ENCODE measurements around the gene AHRR.

The AHRR gene

DNA sequence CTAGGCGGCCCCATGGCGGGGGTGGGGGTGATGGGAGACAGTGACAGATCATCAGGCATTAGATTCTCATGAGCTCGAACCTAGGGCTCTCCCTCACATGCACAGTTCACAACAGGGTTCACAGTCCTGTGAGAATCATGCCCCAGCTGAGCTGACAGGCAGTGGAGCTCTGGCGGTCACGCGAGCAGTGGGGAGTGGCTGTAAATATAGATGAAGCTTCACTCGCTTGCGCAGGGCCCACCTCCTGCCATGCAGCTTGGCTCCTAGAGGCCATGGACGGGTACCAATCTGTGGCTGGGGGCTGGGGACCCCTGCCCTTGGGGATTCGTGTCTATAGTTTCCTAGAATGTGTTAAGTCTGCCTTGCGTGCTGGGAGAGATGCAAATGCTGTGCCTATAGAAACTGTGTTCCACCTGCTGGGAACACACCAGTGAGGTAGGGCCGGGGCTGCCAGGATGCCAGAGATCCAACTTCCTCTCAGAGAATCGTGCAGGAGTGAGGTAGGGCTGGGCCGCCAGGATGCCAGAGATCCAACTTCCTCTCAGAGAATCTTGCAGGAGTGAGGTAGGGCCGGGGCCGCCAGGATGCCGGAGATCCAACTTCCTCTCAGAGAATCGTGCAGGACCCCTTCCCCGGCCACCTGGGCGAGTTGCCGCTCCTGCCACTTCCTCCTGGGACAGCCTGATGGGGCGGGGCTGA is 107.4 kb downstream of the AHRR start:
- ChIA-PET POLR2A (interaction anchor here (0.9 to 1.2 kb wide), 2 partner anchors 12 to 15 kb away, joined by 4 to 7 read pairs; no protein-coding TSS in a partner anchor), CTCF (interaction anchor here (0.6 to 1.2 kb wide), 4 partner anchors 9 to 689 kb away, joined by 3 to 5 read pairs (median 4); no protein-coding TSS in a partner anchor)
- TF ChIP-seq ARNT (IDR thresholded peaks at IDR 0.05) (no peak), SP1 (IDR thresholded peaks at IDR 0.05) (no peak), FOXK2 (IDR thresholded peaks at IDR 0.05) (no peak), HDGF (IDR thresholded peaks at IDR 0.05; ENCODE audit: borderline replicate concordance) (no peak), FOXM1 (IDR thresholded peaks at IDR 0.05; ENCODE audit: borderline replicate concordance) (no peak), ELF4 (IDR thresholded peaks at IDR 0.05) (no peak), CTBP1 (IDR thresholded peaks at IDR 0.05; ENCODE audit: borderline replicate concordance) (no peak), NFRKB (IDR thresholded peaks at IDR 0.05) (no peak), SUZ12 (IDR thresholded peaks at IDR 0.05) (no peak), TARDBP (IDR thresholded peaks at IDR 0.05) (no peak), FOXA1 (IDR thresholded peaks at IDR 0.05) (no peak), BHLHE40 (IDR thresholded peaks at IDR 0.05; ENCODE audit: borderline replicate concordance) (no peak), LEF1 (IDR thresholded peaks at IDR 0.05; ENCODE audit: borderline replicate concordance) (no peak), ZNF384 (IDR thresholded peaks at IDR 0.05) (no peak), L3MBTL2 (conservative IDR thresholded peaks at IDR 0.05) (no peak)
- TF ChIP-seq, protein P1, sequence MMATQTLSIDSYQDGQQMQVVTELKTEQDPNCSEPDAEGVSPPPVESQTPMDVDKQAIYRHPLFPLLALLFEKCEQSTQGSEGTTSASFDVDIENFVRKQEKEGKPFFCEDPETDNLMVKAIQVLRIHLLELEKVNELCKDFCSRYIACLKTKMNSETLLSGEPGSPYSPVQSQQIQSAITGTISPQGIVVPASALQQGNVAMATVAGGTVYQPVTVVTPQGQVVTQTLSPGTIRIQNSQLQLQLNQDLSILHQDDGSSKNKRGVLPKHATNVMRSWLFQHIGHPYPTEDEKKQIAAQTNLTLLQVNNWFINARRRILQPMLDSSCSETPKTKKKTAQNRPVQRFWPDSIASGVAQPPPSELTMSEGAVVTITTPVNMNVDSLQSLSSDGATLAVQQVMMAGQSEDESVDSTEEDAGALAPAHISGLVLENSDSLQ (IDR thresholded peaks at IDR 0.05), result no peak
- no peak for DNase-seq (ENCODE audit: extremely low spot score)

DNA sequence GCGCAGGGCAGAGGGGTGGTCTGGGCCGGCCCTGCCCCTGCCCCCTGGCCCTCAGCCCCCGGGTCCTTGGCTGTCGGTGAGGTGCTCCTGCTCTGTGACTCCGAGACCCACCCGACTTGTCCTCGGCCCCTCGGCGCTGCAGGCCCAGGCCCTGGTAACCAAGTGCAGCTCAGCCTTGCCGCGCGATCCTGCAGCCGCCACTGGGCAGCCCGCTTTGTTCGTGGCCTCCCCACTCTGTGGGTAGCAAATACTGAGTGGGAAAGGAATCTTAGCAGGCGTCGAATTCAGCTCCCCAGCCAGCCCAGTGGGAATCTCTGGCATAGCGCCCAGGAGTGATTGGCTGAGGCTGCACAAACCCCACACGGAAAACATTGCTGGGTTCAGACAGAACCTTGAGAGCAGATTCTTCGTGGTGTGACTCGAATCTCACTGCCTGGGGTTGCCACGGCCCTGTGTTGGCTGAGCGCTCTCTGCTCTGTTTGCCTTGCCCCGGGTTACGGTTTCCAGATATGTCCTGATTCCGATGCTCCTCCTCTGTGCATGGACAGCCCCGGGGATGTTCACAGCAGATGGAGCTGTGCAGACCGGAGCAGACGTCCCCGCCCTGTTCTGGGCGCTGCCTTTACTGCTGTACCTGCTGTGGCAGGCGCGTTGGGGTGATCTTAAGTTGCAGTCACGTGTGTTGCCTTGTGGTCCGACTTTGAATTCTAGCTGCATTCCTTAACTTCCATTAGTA is 108.1 kb downstream of the AHRR start:
- ChIA-PET CTCF (interaction anchor here (1.9 kb wide), 1 partner anchor 113 kb away, joined by 16 read pairs; no protein-coding TSS in a partner anchor), POLR2A (no interaction called here)
- DNase-seq (ENCODE audit: extremely low spot score), result no peak
- TF ChIP-seq CTBP1 (IDR thresholded peaks at IDR 0.05; ENCODE audit: borderline replicate concordance) (no peak), ZNF384 (IDR thresholded peaks at IDR 0.05) (no peak), LEF1 (IDR thresholded peaks at IDR 0.05; ENCODE audit: borderline replicate concordance) (no peak), SP1 (IDR thresholded peaks at IDR 0.05) (no peak), BHLHE40 (IDR thresholded peaks at IDR 0.05; ENCODE audit: borderline replicate concordance) (no peak), TARDBP (IDR thresholded peaks at IDR 0.05) (no peak), FOXK2 (IDR thresholded peaks at IDR 0.05) (no peak), FOXA1 (IDR thresholded peaks at IDR 0.05) (no peak), NFRKB (IDR thresholded peaks at IDR 0.05) (no peak), ARNT (IDR thresholded peaks at IDR 0.05) (no peak), ELF4 (IDR thresholded peaks at IDR 0.05) (no peak), L3MBTL2 (conservative IDR thresholded peaks at IDR 0.05) (no peak), SUZ12 (IDR thresholded peaks at IDR 0.05) (no peak), HDGF (IDR thresholded peaks at IDR 0.05; ENCODE audit: borderline replicate concordance) (no peak), FOXM1 (IDR thresholded peaks at IDR 0.05; ENCODE audit: borderline replicate concordance) (no peak)
- TF ChIP-seq, protein P1 (IDR thresholded peaks at IDR 0.05), result no peak

DNA sequence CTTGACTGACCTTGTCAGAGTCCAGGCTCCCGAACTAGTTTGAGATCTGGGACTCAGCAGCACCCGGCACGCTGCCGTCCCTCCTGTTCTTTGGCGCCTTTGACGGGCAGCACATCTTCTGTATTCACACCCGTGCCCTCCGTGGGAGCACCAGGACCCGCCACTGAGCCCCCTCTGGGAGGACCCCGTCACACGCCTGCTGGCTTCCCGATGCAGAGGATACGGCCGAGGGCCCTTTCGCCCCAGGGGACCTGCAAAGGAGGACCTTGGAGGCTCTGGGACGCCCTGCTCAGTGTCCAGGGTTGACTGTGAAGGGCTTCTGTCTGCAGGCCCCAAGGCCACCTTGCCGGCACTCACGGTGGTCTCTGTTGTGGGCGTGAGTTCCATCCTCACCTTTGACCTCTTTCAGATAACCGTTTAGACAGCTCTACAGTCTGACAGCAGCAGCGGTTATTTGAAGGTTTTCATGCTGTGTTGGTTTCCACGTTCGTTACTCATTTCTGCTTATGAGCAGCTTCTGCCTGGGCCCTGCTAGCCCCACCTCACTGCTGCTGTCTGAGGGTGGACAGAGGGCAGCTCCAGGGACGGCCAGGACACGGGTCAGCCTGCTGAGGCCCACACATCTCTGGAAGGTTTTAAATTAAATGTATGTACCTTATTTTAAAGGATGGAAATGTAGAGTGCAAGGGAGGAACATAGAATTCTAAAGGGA is 108.9 kb downstream of the AHRR start:
- TF ChIP-seq SP1 (IDR thresholded peaks at IDR 0.05), result no peak
- TF ChIP-seq FOXM1 (IDR thresholded peaks at IDR 0.05; ENCODE audit: borderline replicate concordance), result no peak
- no peak for TF ChIP-seq L3MBTL2 (conservative IDR thresholded peaks at IDR 0.05)
- no peak for TF ChIP-seq HDGF (IDR thresholded peaks at IDR 0.05; ENCODE audit: borderline replicate concordance)
- no peak for TF ChIP-seq ZNF384 (IDR thresholded peaks at IDR 0.05)
- no peak for TF ChIP-seq ARNT (IDR thresholded peaks at IDR 0.05)
- no peak for TF ChIP-seq FOXA1 (IDR thresholded peaks at IDR 0.05)
- TF ChIP-seq, protein P1 (IDR thresholded peaks at IDR 0.05), result no peak
- CTCF ChIA-PET, result interaction anchor here (1.9 kb wide), 1 partner anchor 114 kb away, joined by 16 read pairs; no protein-coding TSS in a partner anchor
- DNase-seq (ENCODE audit: extremely low spot score), result no peak
- POLR2A ChIA-PET, result interaction anchor here (1.1 to 2.2 kb wide), 2 partner anchors 16 to 113 kb away, joined by 5 to 6 read pairs; no protein-coding TSS in a partner anchor

DNA sequence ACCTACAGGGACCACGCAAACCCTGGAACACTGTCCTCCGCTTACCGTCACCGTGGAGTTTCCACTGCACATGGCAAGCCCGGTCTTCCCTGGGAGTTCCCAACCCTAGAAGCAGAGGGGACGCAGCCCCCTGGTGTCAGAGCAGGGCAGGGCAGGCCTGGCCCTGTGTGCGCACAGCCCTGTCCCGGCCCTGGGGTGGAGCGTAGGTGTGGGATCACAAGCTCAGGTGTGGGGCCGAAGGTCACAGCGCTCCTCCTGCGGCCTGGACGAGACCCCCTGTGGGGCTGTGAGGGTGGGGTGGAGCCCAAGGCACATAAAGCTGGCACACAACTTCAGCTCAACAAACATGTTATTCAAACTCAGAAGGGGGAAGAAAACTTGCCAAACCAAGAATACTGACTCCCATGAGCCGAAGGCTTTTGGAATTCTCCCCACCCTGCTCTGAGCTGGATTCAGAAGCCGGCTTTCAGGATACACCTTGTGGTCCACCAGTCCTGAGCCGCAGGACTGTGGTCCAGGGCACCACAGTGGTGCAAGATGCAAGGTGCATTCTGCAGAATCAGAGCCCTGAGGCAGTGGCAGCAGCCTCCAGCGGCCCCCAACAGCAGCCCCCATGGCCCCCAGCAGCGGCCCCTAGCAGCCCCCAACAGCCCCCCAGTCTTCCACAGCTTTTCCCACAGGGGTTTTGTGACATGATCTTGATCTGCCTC is 109.6 kb downstream of the AHRR start:
- peak; percentile 81 for DNase-seq (ENCODE audit: extremely low spot score)
- ChIA-PET POLR2A (interaction anchor here (1.1 to 2.2 kb wide), 2 partner anchors 17 to 114 kb away, joined by 5 to 6 read pairs; no protein-coding TSS in a partner anchor), CTCF (interaction anchor here (0.5 to 1.9 kb wide), 5 partner anchors 13 to 372 kb away, joined by 4 to 16 read pairs (median 5); partner anchors contain the start of gene AHRR)
- no peak for TF ChIP-seq FOXK2 (IDR thresholded peaks at IDR 0.05)
- no peak for TF ChIP-seq ARNT (IDR thresholded peaks at IDR 0.05)
- TF ChIP-seq ZNF384 (IDR thresholded peaks at IDR 0.05), result no peak
- no peak for TF ChIP-seq FOXM1 (IDR thresholded peaks at IDR 0.05; ENCODE audit: borderline replicate concordance)

DNA sequence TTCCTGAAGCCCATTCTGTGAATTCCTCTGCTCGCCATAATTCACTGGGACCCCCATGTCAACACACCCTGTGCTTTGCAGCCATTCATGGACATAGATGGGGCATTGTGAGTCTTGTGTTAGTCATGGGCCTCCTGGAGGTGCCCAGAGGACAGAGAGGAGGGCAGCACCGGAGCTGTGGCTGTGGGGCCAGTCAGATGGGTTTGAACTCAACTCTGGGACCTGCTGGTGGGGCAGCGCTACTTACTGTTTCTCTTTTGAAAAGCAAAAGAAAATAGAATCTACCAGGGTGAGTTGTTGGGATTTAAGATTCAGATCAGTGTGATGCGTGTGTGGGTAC is 110.2 kb downstream of the AHRR start:
- no peak for DNase-seq (ENCODE audit: extremely low spot score)
- ChIA-PET POLR2A (interaction anchor here (1.1 to 2.2 kb wide), 2 partner anchors 17 to 115 kb away, joined by 5 to 6 read pairs; no protein-coding TSS in a partner anchor), CTCF (interaction anchor here (0.5 to 1.9 kb wide), 6 partner anchors 14 to 373 kb away, joined by 4 to 16 read pairs (median 5); partner anchors contain the start of gene AHRR)
- no peak for TF ChIP-seq CTBP1 (IDR thresholded peaks at IDR 0.05; ENCODE audit: borderline replicate concordance)
- no peak for TF ChIP-seq FOXK2 (IDR thresholded peaks at IDR 0.05)
- TF ChIP-seq FOXM1 (IDR thresholded peaks at IDR 0.05; ENCODE audit: borderline replicate concordance), result no peak
- no peak for TF ChIP-seq NFRKB (IDR thresholded peaks at IDR 0.05)
- no peak for TF ChIP-seq HDGF (IDR thresholded peaks at IDR 0.05; ENCODE audit: borderline replicate concordance)
- no peak for TF ChIP-seq ZNF384 (IDR thresholded peaks at IDR 0.05)
- no peak for TF ChIP-seq SUZ12 (IDR thresholded peaks at IDR 0.05)
- TF ChIP-seq, protein P1 (IDR thresholded peaks at IDR 0.05), result no peak
- TF ChIP-seq BHLHE40 (IDR thresholded peaks at IDR 0.05; ENCODE audit: borderline replicate concordance), result no peak
- TF ChIP-seq LEF1 (IDR thresholded peaks at IDR 0.05; ENCODE audit: borderline replicate concordance), result no peak
- no peak for TF ChIP-seq ELF4 (IDR thresholded peaks at IDR 0.05)
